Measurements from ENCODE around the gene GALNT1.

The GALNT1 gene

GRCh38 chr18:35729991-35730668, 148.6 kb downstream of the GALNT1 start:
- 89 to 90% methylated on average over 3 of the region's 3 CpGs for WGBS, 2 experiments
- H3K4me3 ChIP-seq (ENCODE audit: insufficient read depth, low read depth, low read length) = no peak overlapping the region

GRCh38 chr18:35730691-35731370, 149.3 kb downstream of the GALNT1 start:
- Histone ChIP-seq H3K4me1 (ENCODE audit: control insufficient read depth, insufficient read depth, low read length) (no peaks in the 10 kb centered on the region), H3K27ac (ENCODE audit: insufficient read depth, low read depth, low read length, poor library complexity, severe bottlenecking) (no peak overlapping the region), H3K27me3 (ENCODE audit: control insufficient read depth, insufficient read depth, low read length, poor library complexity, severe bottlenecking) (no peaks in the 10 kb centered on the region), H3K36me3 (ENCODE audit: control insufficient read depth, insufficient read depth, low read length) (no peaks in the 10 kb centered on the region), H3K9me3 (ENCODE audit: control insufficient read depth, low read length) (no peaks in the 10 kb centered on the region), H3K4me3 (ENCODE audit: insufficient read depth, low read depth, low read length) (no peak overlapping the region)
- 80 to 81% methylated on average over 11 to 12 of the region's 12 CpGs for WGBS, 2 experiments

More at GRCh38 chr18:35729991-35730668, 148.6 kb downstream of the GALNT1 start:
- Histone ChIP-seq H3K27ac (ENCODE audit: insufficient read depth, low read depth, low read length, poor library complexity, severe bottlenecking) (no peak overlapping the region), H3K36me3 (ENCODE audit: control insufficient read depth, insufficient read depth, low read length) (no peaks in the 10 kb centered on the region), H3K9me3 (ENCODE audit: control insufficient read depth, low read length) (no peaks in the 10 kb centered on the region), H3K27me3 (ENCODE audit: control insufficient read depth, insufficient read depth, low read length, poor library complexity, severe bottlenecking) (no peaks in the 10 kb centered on the region), H3K4me1 (ENCODE audit: control insufficient read depth, insufficient read depth, low read length) (no peaks in the 10 kb centered on the region)

- H3K27ac ChIP-seq (ENCODE audit: insufficient read depth, low read depth, low read length, poor library complexity, severe bottlenecking) = no peak overlapping the region
- no peaks in the 10 kb centered on the region for H3K27me3 ChIP-seq (ENCODE audit: control insufficient read depth, insufficient read depth, low read length, poor library complexity, severe bottlenecking)
- no peaks in the 10 kb centered on the region for H3K9me3 ChIP-seq (ENCODE audit: control insufficient read depth, low read length)
Observed at GRCh38 chr18:35731701-35732100, 150.2 kb downstream of the GALNT1 start.

GRCh38 chr18:35732162-35732561, 150.6 kb downstream of the GALNT1 start:
- H3K27ac ChIP-seq (ENCODE audit: insufficient read depth, low read depth, low read length, poor library complexity, severe bottlenecking) = no peak overlapping the region

More at GRCh38 chr18:35731701-35732100, 150.2 kb downstream of the GALNT1 start:
- Histone ChIP-seq H3K4me1 (ENCODE audit: control insufficient read depth, insufficient read depth, low read length) (no peaks in the 10 kb centered on the region), H3K36me3 (ENCODE audit: control insufficient read depth, insufficient read depth, low read length) (no peaks in the 10 kb centered on the region), H3K4me3 (ENCODE audit: insufficient read depth, low read depth, low read length) (no peak overlapping the region)

GRCh38 chr18:35732636-35733035, 151.1 kb downstream of the GALNT1 start:
- no peaks in the 10 kb centered on the region for H3K36me3 ChIP-seq (ENCODE audit: control insufficient read depth, insufficient read depth, low read length)
- H3K27ac ChIP-seq (ENCODE audit: insufficient read depth, low read depth, low read length, poor library complexity, severe bottlenecking) = no peak overlapping the region
- H3K9me3 ChIP-seq (ENCODE audit: control insufficient read depth, low read length) = no peaks in the 10 kb centered on the region
- H3K27me3 ChIP-seq (ENCODE audit: control insufficient read depth, insufficient read depth, low read length, poor library complexity, severe bottlenecking) = no peaks in the 10 kb centered on the region
- WGBS, 2 experiments = 82 to 94% methylated on average over 1 of the region's 1 CpG
- no peaks in the 10 kb centered on the region for H3K4me1 ChIP-seq (ENCODE audit: control insufficient read depth, insufficient read depth, low read length)
- H3K4me3 ChIP-seq (ENCODE audit: insufficient read depth, low read depth, low read length) = no peak overlapping the region

More at GRCh38 chr18:35732162-35732561, 150.6 kb downstream of the GALNT1 start:
- Histone ChIP-seq H3K9me3 (ENCODE audit: control insufficient read depth, low read length) (no peaks in the 10 kb centered on the region), H3K4me1 (ENCODE audit: control insufficient read depth, insufficient read depth, low read length) (no peaks in the 10 kb centered on the region), H3K4me3 (ENCODE audit: insufficient read depth, low read depth, low read length) (no peak overlapping the region), H3K36me3 (ENCODE audit: control insufficient read depth, insufficient read depth, low read length) (no peaks in the 10 kb centered on the region), H3K27me3 (ENCODE audit: control insufficient read depth, insufficient read depth, low read length, poor library complexity, severe bottlenecking) (no peaks in the 10 kb centered on the region)
- WGBS, 2 experiments = 82 to 88% methylated on average over 1 of the region's 1 CpG

GRCh38 chr18:35733408-35733807, 151.9 kb downstream of the GALNT1 start:
- no peaks in the 10 kb centered on the region for H3K36me3 ChIP-seq (ENCODE audit: control insufficient read depth, insufficient read depth, low read length)
- no peaks in the 10 kb centered on the region for H3K4me1 ChIP-seq (ENCODE audit: control insufficient read depth, insufficient read depth, low read length)
- H3K9me3 ChIP-seq (ENCODE audit: control insufficient read depth, low read length) = no peaks in the 10 kb centered on the region
- no peak overlapping the region for H3K27ac ChIP-seq (ENCODE audit: insufficient read depth, low read depth, low read length, poor library complexity, severe bottlenecking)
- no peak overlapping the region for H3K4me3 ChIP-seq (ENCODE audit: insufficient read depth, low read depth, low read length)
- WGBS, 2 experiments = 94 to 97% methylated on average over 6 to 7 of the region's 7 CpGs
- H3K27me3 ChIP-seq (ENCODE audit: control insufficient read depth, insufficient read depth, low read length, poor library complexity, severe bottlenecking) = no peaks in the 10 kb centered on the region

GRCh38 chr18:35736696-35737095, 155.2 kb downstream of the GALNT1 start:
- H3K4me3 ChIP-seq (ENCODE audit: insufficient read depth, low read depth, low read length) = no peak overlapping the region
- no peaks in the 10 kb centered on the region for H3K36me3 ChIP-seq (ENCODE audit: control insufficient read depth, insufficient read depth, low read length)
- H3K4me1 ChIP-seq (ENCODE audit: control insufficient read depth, insufficient read depth, low read length) = no peaks in the 10 kb centered on the region
- no peaks in the 10 kb centered on the region for H3K27me3 ChIP-seq (ENCODE audit: control insufficient read depth, insufficient read depth, low read length, poor library complexity, severe bottlenecking)
- WGBS, 2 experiments = 81 to 100% methylated on average over 1 of the region's 3 CpGs
- H3K9me3 ChIP-seq (ENCODE audit: control insufficient read depth, low read length) = no peaks in the 10 kb centered on the region
- no peak overlapping the region for H3K27ac ChIP-seq (ENCODE audit: insufficient read depth, low read depth, low read length, poor library complexity, severe bottlenecking)

- Histone ChIP-seq H3K36me3 (ENCODE audit: control insufficient read depth, insufficient read depth, low read length) (no peaks in the 10 kb centered on the region), H3K9me3 (ENCODE audit: control insufficient read depth, low read length) (no peaks in the 10 kb centered on the region), H3K4me1 (ENCODE audit: control insufficient read depth, insufficient read depth, low read length) (no peaks in the 10 kb centered on the region), H3K4me3 (ENCODE audit: insufficient read depth, low read depth, low read length) (no peak overlapping the region), H3K27ac (ENCODE audit: insufficient read depth, low read depth, low read length, poor library complexity, severe bottlenecking) (no peak overlapping the region), H3K27me3 (ENCODE audit: control insufficient read depth, insufficient read depth, low read length, poor library complexity, severe bottlenecking) (no peaks in the 10 kb centered on the region)
Observed at GRCh38 chr18:35739778-35740177, 158.2 kb downstream of the GALNT1 start.

- no peak overlapping the region for H3K27ac ChIP-seq (ENCODE audit: insufficient read depth, low read depth, low read length, poor library complexity, severe bottlenecking)
- no peaks in the 10 kb centered on the region for H3K4me1 ChIP-seq (ENCODE audit: control insufficient read depth, insufficient read depth, low read length)
Observed at GRCh38 chr18:35740656-35741055, 159.1 kb downstream of the GALNT1 start.

GRCh38 chr18:35743916-35744315, 162.4 kb downstream of the GALNT1 start:
- Histone ChIP-seq H3K4me3 (ENCODE audit: insufficient read depth, low read depth, low read length) (no peak overlapping the region), H3K27me3 (ENCODE audit: control insufficient read depth, insufficient read depth, low read length, poor library complexity, severe bottlenecking) (no peaks in the 10 kb centered on the region), H3K27ac (ENCODE audit: insufficient read depth, low read depth, low read length, poor library complexity, severe bottlenecking) (no peak overlapping the region), H3K4me1 (ENCODE audit: control insufficient read depth, insufficient read depth, low read length) (no peaks in the 10 kb centered on the region), H3K9me3 (ENCODE audit: control insufficient read depth, low read length) (no peaks in the 10 kb centered on the region), H3K36me3 (ENCODE audit: control insufficient read depth, insufficient read depth, low read length) (no peaks in the 10 kb centered on the region)

More at GRCh38 chr18:35740656-35741055, 159.1 kb downstream of the GALNT1 start:
- WGBS, 2 experiments = 75 to 95% methylated on average over 1 to 2 of the region's 2 CpGs
- Histone ChIP-seq H3K4me3 (ENCODE audit: insufficient read depth, low read depth, low read length) (no peak overlapping the region), H3K36me3 (ENCODE audit: control insufficient read depth, insufficient read depth, low read length) (no peaks in the 10 kb centered on the region), H3K27me3 (ENCODE audit: control insufficient read depth, insufficient read depth, low read length, poor library complexity, severe bottlenecking) (no peaks in the 10 kb centered on the region), H3K9me3 (ENCODE audit: control insufficient read depth, low read length) (no peaks in the 10 kb centered on the region)
